Measurements from ENCODE around the gene POLA2. TPM values are rescaled to one million over a fixed set of nuclear protein-coding genes. Genes with fewer than 3 reads are reported as not detected.

POLA2 gene
- total RNA-seq, 1 experiment from 2014 or later, result 35.6 TPM

GRCh38 chr11:65317025-65317786, 55.4 kb downstream of the POLA2 start:
- peaks cover 12% of the 10 kb centered on the region for H3K36me3 Mint-ChIP-seq
- H3K4me3 Mint-ChIP-seq, result peak overlapping the region; percentile 71
- H3K9me3 Mint-ChIP-seq, result no peaks in the 10 kb centered on the region
- peak; percentile 5 for ATAC-seq
- CTCF ChIA-PET, result interaction anchor here (0.7 to 13.2 kb wide), 16 partner anchors 8 to 223 kb away, joined by 3 to 232 read pairs (median 7); partner anchors contain the start of genes DPF2, FAU, MRPL49 and POLA2
- POLR2A ChIA-PET, result interaction anchor here (1.0 to 2.9 kb wide), 7 partner anchors 10 to 180 kb away, joined by 3 to 13 read pairs (median 4); partner anchors contain the start of genes DPF2 and POLA2
- peaks cover 23% of the 10 kb centered on the region for H3K27me3 Mint-ChIP-seq (ENCODE audit: low read depth)
- peaks cover 35% of the 10 kb centered on the region for H3K4me1 Mint-ChIP-seq
- TF ChIP-seq HMGA2 (CRISPR knock-in tag; IDR thresholded peaks at IDR 0.05) (peak; percentile 39; the same call in 1 of the 2 replicates), ZSCAN18 (CRISPR knock-in tag; IDR thresholded peaks at IDR 0.05) (no peak), ZNF423 (CRISPR knock-in tag; IDR thresholded peaks at IDR 0.05) (peak; percentile 82), ZNF416 (CRISPR knock-in tag; IDR thresholded peaks at IDR 0.05) (0 out of 2 replicates have a peak, but pooled peaks have one; percentile 35), NFYB (CRISPR knock-in tag; conservative IDR thresholded peaks at IDR 0.05; ENCODE audit: low read depth) (peak; percentile 36; the same call in 1 of the 2 replicates)
- TF ChIP-seq, protein P1, sequence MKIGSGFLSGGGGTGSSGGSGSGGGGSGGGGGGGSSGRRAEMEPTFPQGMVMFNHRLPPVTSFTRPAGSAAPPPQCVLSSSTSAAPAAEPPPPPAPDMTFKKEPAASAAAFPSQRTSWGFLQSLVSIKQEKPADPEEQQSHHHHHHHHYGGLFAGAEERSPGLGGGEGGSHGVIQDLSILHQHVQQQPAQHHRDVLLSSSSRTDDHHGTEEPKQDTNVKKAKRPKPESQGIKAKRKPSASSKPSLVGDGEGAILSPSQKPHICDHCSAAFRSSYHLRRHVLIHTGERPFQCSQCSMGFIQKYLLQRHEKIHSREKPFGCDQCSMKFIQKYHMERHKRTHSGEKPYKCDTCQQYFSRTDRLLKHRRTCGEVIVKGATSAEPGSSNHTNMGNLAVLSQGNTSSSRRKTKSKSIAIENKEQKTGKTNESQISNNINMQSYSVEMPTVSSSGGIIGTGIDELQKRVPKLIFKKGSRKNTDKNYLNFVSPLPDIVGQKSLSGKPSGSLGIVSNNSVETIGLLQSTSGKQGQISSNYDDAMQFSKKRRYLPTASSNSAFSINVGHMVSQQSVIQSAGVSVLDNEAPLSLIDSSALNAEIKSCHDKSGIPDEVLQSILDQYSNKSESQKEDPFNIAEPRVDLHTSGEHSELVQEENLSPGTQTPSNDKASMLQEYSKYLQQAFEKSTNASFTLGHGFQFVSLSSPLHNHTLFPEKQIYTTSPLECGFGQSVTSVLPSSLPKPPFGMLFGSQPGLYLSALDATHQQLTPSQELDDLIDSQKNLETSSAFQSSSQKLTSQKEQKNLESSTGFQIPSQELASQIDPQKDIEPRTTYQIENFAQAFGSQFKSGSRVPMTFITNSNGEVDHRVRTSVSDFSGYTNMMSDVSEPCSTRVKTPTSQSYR (CRISPR knock-in tag; IDR thresholded peaks at IDR 0.05), result 0 out of 2 replicates have a peak, but pooled peaks have one; percentile 51
- DNase-seq (ENCODE audit: low spot score), result peak; percentile 52
- H3K27ac Mint-ChIP-seq, result peak overlapping the region; percentile 74

DNA sequence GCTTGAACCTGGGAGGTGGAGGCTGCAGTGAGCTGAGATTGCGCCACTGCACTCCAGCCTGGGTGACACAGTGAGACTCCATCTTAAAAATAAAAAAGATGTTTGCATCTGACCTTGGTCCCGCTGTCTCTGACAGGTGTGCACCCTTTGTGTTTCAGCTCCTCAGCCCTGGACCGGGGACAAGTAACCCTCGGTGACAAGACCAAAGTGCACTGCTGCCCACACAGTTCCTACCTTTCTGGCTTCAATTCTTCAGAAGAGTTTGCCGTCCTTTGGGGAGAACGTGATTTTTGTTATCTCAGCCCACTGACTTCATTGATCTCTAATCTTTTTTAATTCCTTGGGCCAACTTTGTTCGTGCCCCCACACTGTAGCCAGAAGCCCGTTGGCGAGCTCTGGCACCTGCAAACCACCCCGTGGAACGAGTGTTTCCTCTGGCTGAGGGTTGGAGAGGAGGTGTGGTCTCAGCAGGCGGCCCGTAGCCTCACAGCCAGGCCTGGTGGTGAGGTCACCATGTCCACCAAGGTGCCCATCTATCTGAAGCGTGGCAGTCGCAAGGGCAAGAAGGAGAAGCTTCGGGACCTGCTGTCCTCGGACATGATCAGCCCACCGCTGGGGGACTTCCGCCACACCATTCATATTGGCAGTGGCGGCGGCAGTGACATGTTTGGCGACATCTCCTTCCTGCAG, 58.8 kb downstream of the POLA2 start:
- H3K36me3 Mint-ChIP-seq, result peaks cover 17% of the 10 kb centered on the region
- no peaks in the 10 kb centered on the region for H3K27me3 Mint-ChIP-seq (ENCODE audit: low read depth)
- peaks cover 29% of the 10 kb centered on the region for H3K4me1 Mint-ChIP-seq
- POLR2A ChIA-PET, result no interaction called here
- ATAC-seq (no peak), DNase-seq (ENCODE audit: low spot score) (no peak)
- no peaks in the 10 kb centered on the region for H3K9me3 Mint-ChIP-seq
- no peak overlapping the region for H3K27ac Mint-ChIP-seq
- no peak overlapping the region for H3K4me3 Mint-ChIP-seq
- CTCF ChIA-PET, result interaction anchor here (13.2 kb wide), 1 partner anchor 12 kb away, joined by 232 read pairs; the partner anchor contains the start of gene DPF2
- TF ChIP-seq ZNF138 (CRISPR knock-in tag; conservative IDR thresholded peaks at IDR 0.05) (no peak), OVOL2 (CRISPR knock-in tag; IDR thresholded peaks at IDR 0.05; ENCODE audit: borderline replicate concordance) (no peak), MXD4 (CRISPR knock-in tag; IDR thresholded peaks at IDR 0.05; ENCODE audit: borderline replicate concordance) (no peak), HMGA2 (CRISPR knock-in tag; IDR thresholded peaks at IDR 0.05) (no peak), CREM (CRISPR knock-in tag; IDR thresholded peaks at IDR 0.05) (no peak), NFATC4 (CRISPR knock-in tag; IDR thresholded peaks at IDR 0.05) (no peak), TP53 (CRISPR knock-in tag; IDR thresholded peaks at IDR 0.05) (no peak), SP1 (CRISPR knock-in tag; conservative IDR thresholded peaks at IDR 0.05) (no peak), ETV6 (CRISPR knock-in tag; IDR thresholded peaks at IDR 0.05) (no peak), ZNF423 (CRISPR knock-in tag; IDR thresholded peaks at IDR 0.05) (no peak), SMAD3 (CRISPR knock-in tag; IDR thresholded peaks at IDR 0.05; ENCODE audit: borderline replicate concordance) (no peak), ERG (CRISPR knock-in tag; IDR thresholded peaks at IDR 0.05) (no peak)
- TF ChIP-seq, protein P1 (CRISPR knock-in tag; IDR thresholded peaks at IDR 0.05), result no peak
- TF ChIP-seq, protein P2, sequence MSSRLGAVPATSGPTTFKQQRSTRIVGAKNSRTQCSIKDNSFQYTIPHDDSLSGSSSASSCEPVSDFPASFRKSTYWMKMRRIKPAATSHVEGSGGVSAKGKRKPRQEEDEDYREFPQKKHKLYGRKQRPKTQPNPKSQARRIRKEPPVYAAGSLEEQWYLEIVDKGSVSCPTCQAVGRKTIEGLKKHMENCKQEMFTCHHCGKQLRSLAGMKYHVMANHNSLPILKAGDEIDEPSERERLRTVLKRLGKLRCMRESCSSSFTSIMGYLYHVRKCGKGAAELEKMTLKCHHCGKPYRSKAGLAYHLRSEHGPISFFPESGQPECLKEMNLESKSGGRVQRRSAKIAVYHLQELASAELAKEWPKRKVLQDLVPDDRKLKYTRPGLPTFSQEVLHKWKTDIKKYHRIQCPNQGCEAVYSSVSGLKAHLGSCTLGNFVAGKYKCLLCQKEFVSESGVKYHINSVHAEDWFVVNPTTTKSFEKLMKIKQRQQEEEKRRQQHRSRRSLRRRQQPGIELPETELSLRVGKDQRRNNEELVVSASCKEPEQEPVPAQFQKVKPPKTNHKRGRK (CRISPR knock-in tag; IDR thresholded peaks at IDR 0.05; ENCODE audit: borderline replicate concordance), result no peak
- TF ChIP-seq, protein P3, sequence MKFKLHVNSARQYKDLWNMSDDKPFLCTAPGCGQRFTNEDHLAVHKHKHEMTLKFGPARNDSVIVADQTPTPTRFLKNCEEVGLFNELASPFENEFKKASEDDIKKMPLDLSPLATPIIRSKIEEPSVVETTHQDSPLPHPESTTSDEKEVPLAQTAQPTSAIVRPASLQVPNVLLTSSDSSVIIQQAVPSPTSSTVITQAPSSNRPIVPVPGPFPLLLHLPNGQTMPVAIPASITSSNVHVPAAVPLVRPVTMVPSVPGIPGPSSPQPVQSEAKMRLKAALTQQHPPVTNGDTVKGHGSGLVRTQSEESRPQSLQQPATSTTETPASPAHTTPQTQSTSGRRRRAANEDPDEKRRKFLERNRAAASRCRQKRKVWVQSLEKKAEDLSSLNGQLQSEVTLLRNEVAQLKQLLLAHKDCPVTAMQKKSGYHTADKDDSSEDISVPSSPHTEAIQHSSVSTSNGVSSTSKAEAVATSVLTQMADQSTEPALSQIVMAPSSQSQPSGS (CRISPR knock-in tag; IDR thresholded peaks at IDR 0.05; ENCODE audit: borderline replicate concordance, low read depth), result no peak
- TF ChIP-seq, protein P4, sequence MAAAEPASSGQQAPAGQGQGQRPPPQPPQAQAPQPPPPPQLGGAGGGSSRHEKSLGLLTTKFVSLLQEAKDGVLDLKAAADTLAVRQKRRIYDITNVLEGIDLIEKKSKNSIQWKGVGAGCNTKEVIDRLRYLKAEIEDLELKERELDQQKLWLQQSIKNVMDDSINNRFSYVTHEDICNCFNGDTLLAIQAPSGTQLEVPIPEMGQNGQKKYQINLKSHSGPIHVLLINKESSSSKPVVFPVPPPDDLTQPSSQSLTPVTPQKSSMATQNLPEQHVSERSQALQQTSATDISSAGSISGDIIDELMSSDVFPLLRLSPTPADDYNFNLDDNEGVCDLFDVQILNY (CRISPR knock-in tag; IDR thresholded peaks at IDR 0.05), result no peak
